ENCODE results near the gene NPAS2. TPM values are rescaled to one million over a fixed set of nuclear protein-coding genes. Genes with fewer than 3 reads are reported as not detected.

Gene NPAS2
- total RNA-seq, 1 experiment from 2014 or later, result 142 TPM

GRCh38 chr2:100820273-100820522 is 259 bp downstream of the NPAS2 start:
- BruUV-seq (replicated peaks), result no TSS peak
- no peak for TF ChIP-seq CTCF (IDR thresholded peaks at IDR 0.05; ENCODE audit: unreplicated experiment)
- no peaks in the 10 kb centered on the region for H3K27me3 Mint-ChIP-seq (ENCODE audit: unreplicated experiment)
- H3K27ac Mint-ChIP-seq (ENCODE audit: unreplicated experiment), result no peak overlapping the region
- CTCF ChIA-PET, result interaction anchor here (1.6 kb wide), 1 partner anchor 52 kb away, joined by 3 read pairs; no protein-coding TSS in a partner anchor
- peaks cover 67% of the 10 kb centered on the region for H3K36me3 Mint-ChIP-seq (ENCODE audit: insufficient read depth, unreplicated experiment)
- DNase-seq, result no peak
- H3K4me3 Mint-ChIP-seq (ENCODE audit: low read depth, unreplicated experiment), result peak overlapping the region; percentile 73
- H3K9me3 Mint-ChIP-seq (ENCODE audit: low read depth, unreplicated experiment), result no peaks in the 10 kb centered on the region
- peaks cover 47% of the 10 kb centered on the region for H3K4me1 Mint-ChIP-seq (ENCODE audit: low read depth, unreplicated experiment)
- intact Hi-C loops (cut with micrococcal nuclease; ENCODE audit: unreplicated experiment), result loop anchor here (2.0 to 10.0 kb wide), 3 partner anchors 39 to 165 kb away; no protein-coding TSS in a partner anchor

GRCh38 chr2:100820523-100821254 is 750 bp downstream of the NPAS2 start:
- DNase-seq, result peak; percentile 36
- H3K4me3 Mint-ChIP-seq (ENCODE audit: low read depth, unreplicated experiment), result peak overlapping the region; percentile 73
- H3K36me3 Mint-ChIP-seq (ENCODE audit: insufficient read depth, unreplicated experiment), result peaks cover 72% of the 10 kb centered on the region
- H3K27me3 Mint-ChIP-seq (ENCODE audit: unreplicated experiment), result no peaks in the 10 kb centered on the region
- no peak for TF ChIP-seq CTCF (IDR thresholded peaks at IDR 0.05; ENCODE audit: unreplicated experiment)
- TSS peak; percentile 28 for BruUV-seq (replicated peaks)
- H3K27ac Mint-ChIP-seq (ENCODE audit: unreplicated experiment), result peak overlapping the region; percentile 94
- H3K9me3 Mint-ChIP-seq (ENCODE audit: low read depth, unreplicated experiment), result no peaks in the 10 kb centered on the region
- intact Hi-C loops (cut with micrococcal nuclease; ENCODE audit: unreplicated experiment), result loop anchor here (2.0 to 10.0 kb wide), 3 partner anchors 40 to 164 kb away; no protein-coding TSS in a partner anchor
- H3K4me1 Mint-ChIP-seq (ENCODE audit: low read depth, unreplicated experiment), result peaks cover 50% of the 10 kb centered on the region
- CTCF ChIA-PET, result interaction anchor here (0.6 to 1.6 kb wide), 7 partner anchors 36 to 258 kb away, joined by 3 to 5 read pairs (median 3); partner anchors contain the start of gene PDCL3

GRCh38 chr2:100821255-100821910 is 1.4 kb downstream of the NPAS2 start:
- Mint-ChIP-seq H3K36me3 (ENCODE audit: insufficient read depth, unreplicated experiment) (peaks cover 77% of the 10 kb centered on the region), H3K4me3 (ENCODE audit: low read depth, unreplicated experiment) (peak overlapping the region; percentile 73), H3K9me3 (ENCODE audit: low read depth, unreplicated experiment) (no peaks in the 10 kb centered on the region), H3K4me1 (ENCODE audit: low read depth, unreplicated experiment) (peaks cover 53% of the 10 kb centered on the region), H3K27ac (ENCODE audit: unreplicated experiment) (peak overlapping the region; percentile 94), H3K27me3 (ENCODE audit: unreplicated experiment) (no peaks in the 10 kb centered on the region)
- CTCF ChIA-PET, result interaction anchor here (0.6 to 1.6 kb wide), 8 partner anchors 36 to 259 kb away, joined by 3 to 5 read pairs (median 3); partner anchors contain the start of gene PDCL3
- DNase-seq, result no peak
- no peak for TF ChIP-seq CTCF (IDR thresholded peaks at IDR 0.05; ENCODE audit: unreplicated experiment)
- no TSS peak for BruUV-seq (replicated peaks)
- intact Hi-C loops (cut with micrococcal nuclease; ENCODE audit: unreplicated experiment), result loop anchor here (2.0 to 10.0 kb wide), 3 partner anchors 41 to 163 kb away; no protein-coding TSS in a partner anchor

GRCh38 chr2:100821911-100822265 is 1.9 kb downstream of the NPAS2 start:
- intact Hi-C loops (cut with micrococcal nuclease; ENCODE audit: unreplicated experiment), result loop anchor here (2.0 to 10.0 kb wide), 4 partner anchors 41 to 163 kb away; no protein-coding TSS in a partner anchor

More at GRCh38 chr2:100821911-100822265, 1.9 kb downstream of the NPAS2 start:
- CTCF ChIA-PET, result interaction anchor here (0.9 to 1.6 kb wide), 6 partner anchors 35 to 215 kb away, joined by 3 to 5 read pairs (median 3); no protein-coding TSS in a partner anchor
- TF ChIP-seq CTCF (IDR thresholded peaks at IDR 0.05; ENCODE audit: unreplicated experiment), result no peak
- peaks cover 81% of the 10 kb centered on the region for H3K36me3 Mint-ChIP-seq (ENCODE audit: insufficient read depth, unreplicated experiment)
- H3K27me3 Mint-ChIP-seq (ENCODE audit: unreplicated experiment), result no peaks in the 10 kb centered on the region
- H3K4me3 Mint-ChIP-seq (ENCODE audit: low read depth, unreplicated experiment), result peak overlapping the region; percentile 73
- no peak for DNase-seq
- H3K27ac Mint-ChIP-seq (ENCODE audit: unreplicated experiment), result peak overlapping the region; percentile 94
- peaks cover 51% of the 10 kb centered on the region for H3K4me1 Mint-ChIP-seq (ENCODE audit: low read depth, unreplicated experiment)
- BruUV-seq (replicated peaks), result TSS peak; percentile 44
- no peaks in the 10 kb centered on the region for H3K9me3 Mint-ChIP-seq (ENCODE audit: low read depth, unreplicated experiment)
